Activated T-helper 9 cell treated with anti-CD3 and anti-CD28 coated beads, Interleukin-2, amount 50 U/mL, for 16 hours (primary cell): Measurements from ENCODE around the gene SLC27A2.
"Not testable (repeated sequence)": the region's sequence is repeated elsewhere in the genome, so short reads cannot be mapped to it uniquely, and the experiment has no call there.

Experiments used
- DNase-seq: peaks from one replicate; pipeline ENCODE4 v3.0.0-alpha.2; 2020; ENCODE audit warnings: low read depth

The SLC27A2 gene

GRCh38 chr15:50163719-50164410 lies 18.1 kb upstream of the SLC27A2 start:
- no peak for DNase-seq

DNA sequence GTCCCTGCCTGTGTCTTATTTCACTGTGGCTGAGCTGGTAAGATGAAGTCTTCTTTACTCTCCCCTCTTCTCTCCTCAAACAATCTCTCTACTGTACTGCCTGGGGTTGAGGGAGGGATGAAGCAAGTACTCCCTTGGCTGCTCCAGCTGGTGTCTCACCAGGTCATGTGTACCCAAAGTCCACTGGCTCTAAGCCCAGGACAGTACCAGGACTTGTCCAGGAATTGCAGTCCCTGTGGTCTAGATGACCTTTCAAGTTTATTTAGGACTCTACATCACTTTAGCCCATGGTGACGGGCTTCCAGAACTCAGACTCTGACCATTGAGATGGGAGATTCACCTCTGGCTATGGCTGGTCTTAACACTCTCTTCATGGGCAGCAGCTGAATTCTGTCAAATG lies 17.5 kb upstream of the SLC27A2 start:
- DNase-seq, result no peak

GRCh38 chr15:50166216-50166615 lies 15.8 kb upstream of the SLC27A2 start:
- no peak for DNase-seq

DNA sequence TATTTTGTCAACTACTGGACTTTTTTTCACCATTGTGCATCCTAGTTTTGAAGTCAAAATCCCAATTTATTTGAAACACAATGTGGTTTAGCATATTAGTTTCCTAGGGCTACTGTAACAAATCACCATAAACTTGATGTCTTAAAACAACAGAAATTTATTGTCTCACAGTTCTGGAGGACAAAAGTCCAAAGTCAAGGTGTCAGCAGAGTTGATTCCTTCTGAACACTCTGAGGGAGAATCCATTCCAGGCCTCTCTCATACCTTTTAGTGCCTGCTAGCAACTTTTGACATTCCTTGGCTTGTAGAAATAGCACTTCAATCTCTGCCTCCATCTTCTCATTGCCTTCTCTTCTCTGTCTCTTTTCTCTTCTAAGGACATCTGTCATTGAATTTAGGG lies 14.9 kb upstream of the SLC27A2 start:
- no peak for DNase-seq

- no peak for DNase-seq
Measured at GRCh38 chr15:50168379-50168778, 13.6 kb upstream of the SLC27A2 start.

- DNase-seq, result no peak
Measured at GRCh38 chr15:50168783-50169411, 13.1 kb upstream of the SLC27A2 start.

GRCh38 chr15:50172360-50172895 lies 9.6 kb upstream of the SLC27A2 start:
- not testable (repeated sequence) for DNase-seq

GRCh38 chr15:50176869-50177268 lies 5.1 kb upstream of the SLC27A2 start:
- no peak for DNase-seq

- no peak for DNase-seq
Measured at GRCh38 chr15:50180091-50180490, 1.9 kb upstream of the SLC27A2 start.

GRCh38 chr15:50180582-50180981 lies 1.4 kb upstream of the SLC27A2 start:
- DNase-seq, result no peak

DNA sequence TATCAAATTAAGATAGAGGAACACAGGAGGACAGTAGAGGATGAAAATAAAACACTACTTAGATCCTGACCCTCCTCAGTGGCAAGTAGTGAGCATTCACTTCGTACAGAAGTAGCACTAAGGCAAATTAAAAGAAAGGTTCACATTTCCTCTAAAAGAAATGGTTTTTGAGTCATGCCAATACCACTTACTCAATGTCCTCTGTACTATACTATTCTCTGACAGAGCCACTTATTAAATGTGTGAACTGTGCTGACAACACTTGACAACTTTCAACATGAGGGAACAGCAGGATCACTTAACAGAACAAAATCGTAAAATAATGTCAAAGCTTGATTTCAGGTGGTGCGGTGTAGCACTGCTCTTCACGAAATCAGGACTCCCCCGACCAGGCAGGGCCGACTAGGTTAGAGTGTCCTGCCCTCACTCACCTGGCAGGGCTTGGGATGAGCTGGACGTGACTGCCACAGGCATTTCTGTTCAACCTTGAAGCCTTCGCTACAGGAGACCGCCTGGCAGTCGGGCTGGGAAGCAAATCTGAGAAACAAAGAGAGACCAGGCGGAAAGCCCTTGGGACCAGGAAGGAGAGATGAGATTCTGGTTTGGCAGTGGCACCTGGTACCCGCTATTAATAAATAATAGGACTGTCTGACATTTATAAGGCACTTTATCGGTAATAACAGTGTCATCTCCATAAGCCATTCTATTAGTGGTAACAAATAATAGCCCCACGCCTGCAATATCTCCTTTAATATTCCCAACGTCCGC lies 611 bp upstream of the SLC27A2 start:
- DNase-seq, result no peak

- no peak for DNase-seq
Measured at GRCh38 chr15:50182219-50183013, 420 bp downstream of the SLC27A2 start.

GRCh38 chr15:50183112-50183794 lies 1.3 kb downstream of the SLC27A2 start:
- no peak for DNase-seq

- DNase-seq, result no peak
Measured at GRCh38 chr15:50184863-50185504, 3.0 kb downstream of the SLC27A2 start.

GRCh38 chr15:50186090-50186489 lies 4.1 kb downstream of the SLC27A2 start:
- DNase-seq, result no peak

- no peak for DNase-seq
Measured at GRCh38 chr15:50186752-50187151, 4.8 kb downstream of the SLC27A2 start.

GRCh38 chr15:50187525-50187924 lies 5.5 kb downstream of the SLC27A2 start:
- DNase-seq, result no peak

- no peak for DNase-seq
Measured at GRCh38 chr15:50187997-50188396, 6.0 kb downstream of the SLC27A2 start.

- not testable (repeated sequence) for DNase-seq
Measured at GRCh38 chr15:50188793-50189192, 6.8 kb downstream of the SLC27A2 start.

GRCh38 chr15:50189633-50190032 lies 7.6 kb downstream of the SLC27A2 start:
- DNase-seq, result no peak

- DNase-seq, result no peak
Measured at GRCh38 chr15:50190166-50190570, 8.2 kb downstream of the SLC27A2 start.
